ENCODE measurements around the gene EDN3.

The EDN3 gene

DNA sequence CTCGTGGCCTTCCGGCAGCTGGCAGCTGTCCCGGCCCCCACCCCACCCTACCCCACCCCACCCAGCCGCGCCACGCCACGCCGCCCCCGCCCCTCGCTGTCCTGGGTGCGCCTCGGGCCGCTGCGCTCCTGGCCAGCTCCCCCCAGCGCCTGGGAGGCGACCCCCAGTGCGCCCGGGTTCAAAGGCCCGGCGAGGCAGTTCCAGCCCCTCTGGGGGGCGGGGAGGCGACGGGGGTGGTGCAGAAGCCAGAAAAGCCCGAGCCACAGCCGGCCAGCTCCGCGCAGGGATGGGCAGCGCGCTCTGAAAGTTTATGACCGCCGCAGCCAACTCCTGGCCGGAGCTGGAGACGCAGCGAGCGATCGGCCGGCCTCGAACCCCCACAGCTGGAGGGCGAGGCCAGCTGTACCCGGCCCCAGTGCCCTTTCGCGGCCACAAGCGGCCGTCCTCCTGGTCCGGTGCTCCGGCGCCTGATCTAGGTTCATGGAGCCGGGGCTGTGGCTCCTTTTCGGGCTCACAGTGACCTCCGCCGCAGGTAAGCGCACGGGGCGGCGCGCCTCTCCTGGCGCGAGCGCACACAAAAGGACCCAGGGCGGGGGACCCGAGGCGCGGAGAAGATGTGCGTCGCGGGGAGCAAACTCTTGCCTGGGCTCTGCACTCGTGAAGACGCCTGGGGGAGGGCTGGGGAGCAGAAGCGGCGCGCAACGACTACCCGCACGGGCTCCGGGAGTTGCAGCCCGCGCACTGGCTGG is at the start of gene EDN3:
TSS of gene EDN3 (plus strand) at position 279 of the 749 bp plus-strand sequence. CDS start at position 481, 202 bp downstream.
- DNase-seq (ENCODE audit: low spot score): no peak

DNA sequence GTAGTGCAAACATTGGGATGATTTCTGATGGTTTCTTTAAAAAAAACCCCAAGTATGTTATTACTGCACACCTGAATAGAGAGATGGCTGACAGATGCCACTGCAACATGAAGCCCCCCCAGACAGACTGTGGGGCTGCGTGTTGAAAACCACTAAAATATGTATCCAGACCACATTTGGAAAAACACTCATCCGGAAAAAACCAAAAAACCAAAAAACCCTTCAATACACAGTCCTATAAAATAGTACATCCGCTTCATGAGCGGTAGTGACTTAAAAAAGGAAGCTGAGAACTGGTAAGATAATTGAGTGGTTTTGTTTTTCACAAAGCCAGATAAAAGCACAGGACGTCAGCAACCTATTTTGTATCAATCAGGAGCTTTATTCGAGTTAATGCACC is 47.1 kb upstream of the EDN3 start:
- no peak for DNase-seq (ENCODE audit: low spot score)

DNA sequence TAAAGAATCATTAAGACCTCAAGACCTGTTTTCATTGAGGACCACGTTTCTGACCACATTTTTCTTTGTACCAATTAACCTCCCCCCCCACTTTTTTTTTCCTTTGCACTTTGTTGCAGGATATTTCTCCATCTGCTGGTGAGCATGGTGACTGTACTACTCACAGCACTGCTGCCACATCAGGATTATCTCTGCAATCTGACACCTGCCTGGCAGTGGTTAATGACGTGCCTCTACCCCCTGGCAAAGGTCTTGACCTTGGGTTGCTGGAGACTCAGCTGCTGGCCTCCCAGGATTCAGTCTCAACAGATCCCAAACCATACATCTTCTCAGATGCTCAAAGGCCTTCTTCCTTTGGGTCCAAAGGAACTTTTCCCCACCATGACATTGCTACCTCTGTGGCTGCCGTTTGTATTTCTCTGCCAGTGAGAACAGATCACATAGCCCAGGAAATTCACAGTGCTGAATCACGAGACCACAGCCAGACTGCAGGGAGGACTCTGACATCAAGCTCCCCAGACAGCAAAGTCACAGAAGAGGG is 46.6 kb upstream of the EDN3 start:
- peak; percentile 42 for DNase-seq (ENCODE audit: low spot score)

DNA sequence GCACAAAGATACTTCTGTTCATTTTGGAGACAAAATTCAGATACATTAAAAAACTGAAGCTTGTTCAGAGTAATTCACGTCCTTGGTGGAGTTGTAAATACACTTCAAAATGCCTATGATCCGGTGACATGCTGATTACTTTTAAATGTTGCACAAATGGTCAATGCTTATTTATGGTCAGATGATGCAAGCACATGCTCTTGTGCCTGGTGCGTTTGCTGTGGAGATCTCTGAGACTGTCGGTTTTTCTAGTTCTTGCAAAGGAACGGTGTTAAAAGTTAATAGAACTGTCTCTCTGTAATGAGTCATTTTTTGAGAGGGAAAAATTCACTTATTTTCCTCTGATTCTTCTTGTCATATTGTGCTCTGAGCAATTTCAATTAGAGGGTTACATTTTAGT is 45.2 kb upstream of the EDN3 start:
- no peak for DNase-seq (ENCODE audit: low spot score)

DNA sequence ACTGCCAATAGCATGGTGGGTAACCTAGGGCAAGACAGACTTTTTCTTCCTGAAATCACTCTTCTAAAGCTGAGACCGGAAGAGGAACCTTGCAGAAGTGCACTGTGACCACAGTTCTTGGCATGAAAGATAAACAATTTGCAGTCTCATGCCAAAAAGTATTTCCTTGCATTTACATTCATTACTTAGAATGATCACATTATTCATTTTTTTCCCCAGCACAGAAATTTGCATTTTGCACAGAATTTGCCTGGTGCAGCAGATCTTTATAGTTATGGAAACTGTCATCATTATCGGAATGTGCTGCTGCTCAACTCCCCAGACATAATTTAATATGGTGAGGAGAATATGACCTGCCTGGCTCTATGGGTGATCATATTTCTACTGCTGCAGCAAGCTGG is 42.2 kb upstream of the EDN3 start:
- no peak for DNase-seq (ENCODE audit: low spot score)

- DNase-seq (ENCODE audit: low spot score): no peak
Observed at GRCh38 chr20:59259946-59260345, 40.5 kb upstream of the EDN3 start.

DNA sequence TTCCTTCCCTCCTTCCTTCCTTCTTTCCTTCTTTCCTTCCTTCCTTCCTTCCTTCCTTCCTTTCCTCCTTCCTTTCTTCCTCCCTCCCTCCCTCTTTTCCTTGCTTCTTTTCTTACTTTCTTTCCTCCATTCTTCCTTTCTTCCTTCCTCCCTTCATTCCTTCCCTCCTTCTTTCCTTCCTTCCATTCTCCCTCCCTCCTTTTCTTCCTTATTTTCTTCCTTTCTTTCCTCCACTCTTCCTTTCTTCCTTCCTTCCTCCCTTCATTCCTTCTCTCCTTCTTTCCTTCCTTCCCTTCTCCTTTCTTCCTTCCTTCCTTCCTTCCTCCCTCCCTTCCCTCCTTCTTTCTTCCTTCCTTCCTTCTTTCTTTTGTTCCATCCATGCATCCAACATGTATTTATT is 35.1 kb upstream of the EDN3 start:
- no peak for DNase-seq (ENCODE audit: low spot score)

GRCh38 chr20:59268870-59269269 is 31.5 kb upstream of the EDN3 start:
- DNase-seq (ENCODE audit: low spot score): no peak

DNA sequence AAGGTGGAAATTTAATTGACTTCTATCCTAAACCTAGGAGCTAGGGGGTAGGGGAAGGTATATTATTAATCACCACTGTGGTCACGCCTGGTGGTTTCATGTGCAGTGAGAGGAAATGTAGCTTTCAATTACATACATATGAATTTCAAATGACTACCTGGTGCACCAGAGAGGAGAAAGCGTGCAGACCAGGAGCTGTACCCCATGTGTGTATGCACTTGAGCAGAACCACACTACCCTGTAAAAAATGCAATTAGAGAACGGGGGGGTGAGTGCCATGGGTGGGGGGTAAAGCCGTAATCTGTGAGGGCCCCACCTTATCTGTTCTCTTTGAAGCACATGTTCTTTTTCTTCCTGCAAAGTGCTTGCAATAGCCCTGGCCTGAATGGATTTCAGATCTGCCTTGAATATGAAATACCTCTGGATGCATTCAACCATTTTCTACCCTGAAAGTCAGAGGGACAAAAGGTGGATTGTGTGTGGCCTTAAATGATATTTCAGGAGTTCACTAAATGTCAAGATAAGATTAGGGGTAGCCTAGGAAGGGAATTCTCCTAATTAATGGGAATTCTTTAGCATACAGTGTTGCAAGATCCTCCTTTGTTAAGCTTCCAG is 30.9 kb upstream of the EDN3 start:
- no peak for DNase-seq (ENCODE audit: low spot score)

- DNase-seq (ENCODE audit: low spot score): no peak
Observed at GRCh38 chr20:59270380-59270779, 30.0 kb upstream of the EDN3 start.

- no peak for DNase-seq (ENCODE audit: low spot score)
Observed at GRCh38 chr20:59273739-59274357, 26.6 kb upstream of the EDN3 start.

DNA sequence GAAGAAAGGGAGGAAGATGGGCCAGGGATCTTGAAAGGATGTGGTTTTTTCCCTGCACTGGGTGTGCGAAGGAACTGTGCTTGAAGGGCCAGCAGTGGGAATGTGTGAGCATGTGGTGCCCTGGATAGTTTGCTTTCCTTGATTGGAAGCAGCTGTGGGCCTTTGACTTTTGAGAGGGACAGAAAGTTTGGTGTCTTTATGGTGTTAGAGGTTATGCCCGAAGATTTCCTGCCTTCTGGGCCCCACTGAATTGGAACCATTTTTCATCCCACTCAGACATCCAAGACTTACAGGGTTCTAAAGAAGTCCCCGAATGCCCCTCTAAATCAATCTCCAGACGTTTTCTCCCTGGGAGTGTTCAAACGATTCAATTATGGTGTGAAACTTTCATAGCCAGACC is 23.5 kb upstream of the EDN3 start:
- DNase-seq (ENCODE audit: low spot score): no peak

DNA sequence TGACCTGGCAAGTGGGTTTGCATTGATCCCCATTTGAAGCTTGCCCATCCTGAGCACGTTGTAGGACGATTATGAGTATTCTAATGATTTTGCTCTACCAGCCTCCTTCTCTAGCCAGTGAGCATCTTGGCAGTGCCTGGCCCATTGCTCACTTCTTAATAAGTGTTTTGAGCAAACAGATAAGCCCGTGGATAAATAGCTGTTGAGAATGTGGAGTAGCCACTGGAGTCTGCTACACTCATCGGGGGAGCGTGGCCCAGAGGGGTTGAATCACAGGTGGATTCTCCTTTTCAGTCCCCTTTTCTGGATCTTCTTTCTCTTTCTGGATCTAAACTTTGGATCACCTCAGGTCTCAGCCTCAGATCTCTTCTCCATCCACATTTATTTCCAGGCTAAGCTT is 15.9 kb upstream of the EDN3 start:
- no peak for DNase-seq (ENCODE audit: low spot score)

DNA sequence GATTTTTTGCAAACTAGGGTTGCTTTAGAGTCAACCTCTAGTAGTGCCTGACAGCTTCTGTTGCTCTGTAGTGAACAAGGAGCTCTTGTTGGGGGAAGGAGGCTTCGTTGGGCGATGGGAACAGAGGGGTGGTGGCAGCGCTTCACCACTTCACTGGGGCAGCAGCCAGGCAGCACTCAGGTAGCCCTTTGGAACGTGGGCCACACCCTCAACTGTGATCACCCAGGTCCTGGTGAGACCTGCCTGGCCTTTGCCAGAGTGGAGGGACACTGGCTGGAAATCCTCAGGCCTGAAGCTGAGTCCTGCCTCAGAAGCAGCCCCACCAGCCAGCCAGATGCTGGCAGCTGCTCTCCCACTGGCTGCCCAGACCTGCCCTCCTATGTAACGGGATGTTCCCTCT is 10.4 kb upstream of the EDN3 start:
- no peak for DNase-seq (ENCODE audit: low spot score)

DNA sequence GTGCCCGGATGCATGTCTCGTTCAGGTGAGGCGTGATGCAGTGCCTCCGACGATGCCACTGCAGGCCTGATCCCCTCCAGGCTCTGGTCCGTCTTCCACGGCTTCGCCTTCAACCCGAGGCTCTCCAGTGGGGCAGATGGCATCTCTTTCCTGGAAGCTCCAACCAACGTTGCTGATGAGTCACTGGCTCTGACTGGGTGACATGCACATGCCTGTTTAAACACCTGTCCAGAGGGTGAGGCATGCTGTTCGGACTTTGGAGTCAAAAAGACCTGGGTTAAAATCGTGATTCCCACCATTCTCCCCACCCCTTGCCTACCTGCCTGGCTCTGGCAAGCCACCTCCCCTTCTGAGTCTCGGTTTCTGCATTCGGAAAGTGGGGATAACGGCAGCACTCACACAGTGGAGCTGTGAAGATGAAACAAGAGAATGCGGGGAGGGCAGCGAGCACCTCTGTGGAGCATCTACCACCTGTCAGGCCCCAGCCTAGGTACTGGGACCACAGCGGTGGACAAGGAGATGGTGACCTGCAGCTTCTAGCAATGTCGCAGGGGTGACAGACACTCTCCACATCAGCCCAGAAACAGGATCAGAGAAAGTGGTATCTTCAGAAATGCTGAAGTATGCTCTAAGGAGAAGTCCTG is 8.5 kb upstream of the EDN3 start:
- DNase-seq (ENCODE audit: low spot score): no peak

- no peak for DNase-seq (ENCODE audit: low spot score)
Observed at GRCh38 chr20:59295531-59295930, 4.9 kb upstream of the EDN3 start.

DNA sequence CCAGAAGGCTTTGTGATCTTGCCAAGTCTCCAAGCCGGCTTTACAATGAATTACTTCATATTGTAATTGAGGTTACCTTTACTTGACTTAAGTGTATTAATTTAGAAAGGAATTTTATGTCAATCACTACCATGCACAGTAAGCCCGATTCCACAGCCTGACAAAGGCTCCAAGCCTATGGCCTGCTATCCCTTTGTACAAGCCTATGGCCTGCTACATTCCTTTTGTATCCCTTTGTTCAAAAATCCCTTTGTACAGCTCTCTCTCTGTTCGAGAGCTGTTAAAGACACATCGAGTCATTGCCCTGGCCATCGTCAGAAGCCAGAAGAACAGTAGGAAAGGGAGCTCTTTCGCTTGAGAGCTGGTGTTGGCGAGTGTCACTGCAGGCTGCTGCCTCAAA is 2.7 kb upstream of the EDN3 start:
- no peak for DNase-seq (ENCODE audit: low spot score)

DNA sequence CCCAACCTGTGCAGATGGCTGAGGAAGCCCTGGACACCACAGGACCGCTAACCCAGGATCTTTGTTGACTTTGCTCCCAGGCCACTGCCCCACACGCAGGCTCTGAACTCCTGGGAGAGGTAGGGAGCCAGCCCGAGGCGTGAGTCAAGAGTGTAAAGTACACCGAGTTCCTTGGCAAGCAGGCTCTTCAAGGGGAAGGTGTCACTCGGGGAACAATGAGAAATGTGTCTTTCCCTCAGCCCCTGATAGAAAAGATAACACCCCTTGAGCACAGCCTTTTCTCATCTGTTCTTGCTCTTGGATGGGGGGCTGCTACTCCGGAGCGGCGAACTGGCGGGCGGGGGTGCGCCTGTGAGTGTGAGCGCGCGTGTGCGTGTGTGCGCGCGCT is 472 bp upstream of the EDN3 start:
- no peak for DNase-seq (ENCODE audit: low spot score)

GRCh38 chr20:59301343-59302007 is 1.1 kb downstream of the EDN3 start:
- DNase-seq (ENCODE audit: low spot score): no peak

DNA sequence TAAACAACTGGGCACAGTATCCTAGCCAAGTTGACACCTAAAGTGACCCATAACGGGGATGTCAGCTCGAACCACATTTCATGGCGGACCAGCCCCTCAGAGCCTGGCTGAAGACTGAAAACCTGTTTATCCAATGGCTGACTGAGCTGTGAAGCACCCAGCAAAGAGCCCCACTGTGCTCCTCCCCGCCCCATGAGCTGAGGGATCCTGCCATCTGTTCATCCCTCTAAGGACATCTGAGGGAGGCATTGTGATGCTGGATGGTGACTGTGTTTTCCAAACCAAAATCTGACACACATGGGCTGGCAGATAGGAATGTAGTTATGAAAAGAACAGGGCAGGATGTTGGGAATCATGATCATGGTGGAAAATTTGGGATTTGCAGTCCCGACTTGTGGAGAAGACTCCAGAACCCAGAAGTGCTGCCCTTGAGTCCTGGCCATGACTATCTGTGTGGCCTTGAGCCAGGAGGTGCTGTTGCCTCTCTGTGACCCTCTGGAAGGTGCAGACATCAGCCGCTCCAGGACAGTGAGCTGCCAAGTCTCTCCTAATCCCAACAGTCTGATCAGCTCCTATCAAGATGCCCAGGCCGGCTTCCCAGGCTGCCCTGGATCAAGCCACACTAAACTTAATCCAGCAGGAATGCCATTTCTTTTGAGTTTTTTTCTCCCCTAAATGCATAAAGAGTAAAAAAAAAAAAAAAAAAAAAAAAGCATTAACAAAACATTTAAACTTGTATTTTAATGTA is 5.7 kb downstream of the EDN3 start:
- no peak for DNase-seq (ENCODE audit: low spot score)

DNA sequence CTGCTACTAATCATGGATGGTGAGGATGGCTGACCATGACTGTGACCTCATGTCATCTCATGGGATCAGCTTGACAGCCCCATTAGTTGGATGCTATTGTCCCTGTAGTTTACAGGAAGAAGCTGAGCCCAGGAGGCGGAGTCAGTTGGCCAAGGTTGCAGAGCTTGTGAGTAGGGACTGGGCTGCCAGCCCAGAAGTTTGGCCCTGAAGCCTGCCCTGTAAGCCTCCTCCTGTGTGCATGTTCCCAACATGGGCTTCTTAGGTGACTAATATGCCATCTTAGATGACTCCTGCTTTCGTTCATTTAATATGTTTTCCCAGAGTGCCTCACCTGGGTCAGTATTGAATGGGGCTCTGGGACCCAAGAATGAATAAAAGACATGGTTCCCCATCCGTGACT is 6.9 kb downstream of the EDN3 start:
- DNase-seq (ENCODE audit: low spot score): no peak

Data from D341Med (cell line).